GM12874 (cell line): ENCODE results near the gene AP4E1.

Experiments used
- TF ChIP-seq, protein P1 (sequence below): IDR thresholded peaks from 2 replicates; pipeline ENCODE4 v1.5.1; 2011; ENCODE audit warnings: low read depth, mild to moderate bottlenecking, control low read depth, low read length, moderate library complexity; ENCODE audit not compliant: insufficient read depth

The AP4E1 gene

DNA sequence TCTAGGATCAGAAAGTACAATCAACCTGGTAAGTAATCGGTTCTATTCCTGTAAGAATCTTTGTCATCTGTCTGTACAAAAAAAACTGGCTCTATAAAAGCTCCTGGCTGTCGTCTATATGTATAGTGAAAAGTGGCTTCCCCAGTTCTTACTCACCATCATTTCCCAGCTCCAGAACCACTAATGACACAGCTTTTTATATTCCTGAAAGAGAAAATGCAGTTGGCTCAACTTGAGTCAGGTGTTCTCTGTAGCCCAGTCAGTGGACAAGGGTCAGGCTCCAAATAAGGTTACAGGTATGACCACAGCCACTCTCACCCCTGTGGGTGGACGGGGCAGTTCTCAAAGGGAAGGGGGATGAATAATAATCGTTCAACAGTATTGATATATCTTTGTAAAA lies 85.1 kb downstream of the AP4E1 start:
- TF ChIP-seq, protein P1, sequence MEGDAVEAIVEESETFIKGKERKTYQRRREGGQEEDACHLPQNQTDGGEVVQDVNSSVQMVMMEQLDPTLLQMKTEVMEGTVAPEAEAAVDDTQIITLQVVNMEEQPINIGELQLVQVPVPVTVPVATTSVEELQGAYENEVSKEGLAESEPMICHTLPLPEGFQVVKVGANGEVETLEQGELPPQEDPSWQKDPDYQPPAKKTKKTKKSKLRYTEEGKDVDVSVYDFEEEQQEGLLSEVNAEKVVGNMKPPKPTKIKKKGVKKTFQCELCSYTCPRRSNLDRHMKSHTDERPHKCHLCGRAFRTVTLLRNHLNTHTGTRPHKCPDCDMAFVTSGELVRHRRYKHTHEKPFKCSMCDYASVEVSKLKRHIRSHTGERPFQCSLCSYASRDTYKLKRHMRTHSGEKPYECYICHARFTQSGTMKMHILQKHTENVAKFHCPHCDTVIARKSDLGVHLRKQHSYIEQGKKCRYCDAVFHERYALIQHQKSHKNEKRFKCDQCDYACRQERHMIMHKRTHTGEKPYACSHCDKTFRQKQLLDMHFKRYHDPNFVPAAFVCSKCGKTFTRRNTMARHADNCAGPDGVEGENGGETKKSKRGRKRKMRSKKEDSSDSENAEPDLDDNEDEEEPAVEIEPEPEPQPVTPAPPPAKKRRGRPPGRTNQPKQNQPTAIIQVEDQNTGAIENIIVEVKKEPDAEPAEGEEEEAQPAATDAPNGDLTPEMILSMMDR, result no peak

GRCh38 chr15:50996641-50997040 lies 88.2 kb downstream of the AP4E1 start:
- TF ChIP-seq, protein P1, result no peak

DNA sequence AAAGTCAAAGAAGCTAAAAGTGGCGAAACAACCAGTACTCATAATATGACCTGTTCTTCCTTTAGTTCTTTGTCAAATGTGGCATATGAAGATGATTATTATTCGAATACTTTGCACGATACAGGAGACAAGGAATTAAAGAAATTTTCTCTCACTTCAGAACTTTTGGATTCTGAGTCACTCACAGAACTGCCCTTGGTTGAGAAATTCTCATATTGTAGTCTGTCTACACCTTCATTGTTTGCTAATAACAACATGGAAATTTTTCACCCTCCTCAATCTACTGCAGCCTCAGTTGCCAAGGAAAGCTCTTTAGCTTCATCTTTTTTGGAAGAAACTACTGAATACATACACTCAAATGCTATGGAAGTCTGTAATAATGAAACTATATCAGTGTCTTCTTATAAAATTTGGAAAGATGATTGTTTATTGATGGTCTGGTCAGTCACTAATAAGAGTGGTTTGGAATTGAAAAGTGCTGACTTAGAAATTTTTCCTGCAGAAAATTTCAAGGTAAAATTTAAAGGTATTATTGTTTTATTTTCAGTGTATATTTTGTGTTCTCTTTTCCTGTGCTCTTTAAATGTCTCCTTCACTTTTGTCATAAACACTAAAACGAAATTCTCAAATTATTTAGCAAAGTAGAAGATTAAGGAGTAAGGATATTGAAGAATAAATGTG lies 89.0 kb downstream of the AP4E1 start:
- TF ChIP-seq, protein P1, result no peak

DNA sequence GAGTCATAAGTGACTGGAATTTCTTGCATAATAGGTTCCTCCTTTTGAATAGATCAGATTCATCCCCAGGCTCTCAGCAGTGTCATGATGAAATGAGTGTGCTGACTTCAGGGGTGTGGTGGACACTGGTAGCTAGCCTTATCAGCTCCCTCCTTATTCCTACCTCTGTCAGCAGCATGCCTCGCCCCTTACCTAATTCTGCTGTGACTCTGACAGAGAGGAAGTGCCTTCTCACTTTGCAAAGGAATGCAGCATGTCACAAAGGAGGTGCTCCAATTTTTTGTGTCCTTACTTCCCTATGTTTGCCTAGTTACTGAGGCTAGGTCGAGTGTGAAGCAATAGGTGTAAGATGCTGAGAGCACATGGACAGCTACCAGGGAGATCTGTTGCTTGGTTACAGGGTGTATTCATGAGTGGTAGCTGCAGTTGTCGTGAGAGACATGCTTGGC lies 95.6 kb downstream of the AP4E1 start:
- TF ChIP-seq, protein P1, result no peak

DNA sequence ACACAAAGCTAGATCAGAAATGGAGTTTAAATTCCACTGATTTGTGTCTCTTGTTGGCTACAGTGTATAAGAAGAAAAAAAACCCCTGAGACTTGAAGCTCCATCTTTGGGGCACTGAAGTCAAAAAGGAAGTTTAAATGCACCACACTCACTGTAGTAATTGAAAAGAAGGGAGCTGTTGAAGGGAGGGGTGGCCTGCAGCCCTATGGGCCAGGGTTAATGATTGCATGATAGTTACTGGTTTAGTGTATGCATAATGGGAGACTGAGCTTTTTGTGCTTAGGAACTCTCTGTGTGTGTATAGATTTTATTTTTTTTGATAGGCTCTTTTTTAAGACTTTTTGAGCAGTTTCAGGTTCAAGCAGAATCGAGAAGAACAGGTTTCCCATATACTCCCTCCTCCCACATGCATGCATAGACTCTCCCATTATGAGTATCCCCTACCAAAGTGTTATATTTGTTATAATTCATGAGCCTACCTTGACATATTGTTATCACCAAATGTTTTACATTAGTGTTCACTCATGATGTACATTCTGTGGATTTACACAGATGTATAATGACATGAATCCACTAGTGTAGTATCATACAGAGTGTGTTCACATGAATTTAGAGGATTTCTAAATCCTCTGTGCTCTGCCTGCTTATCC lies 98.0 kb downstream of the AP4E1 start:
- TF ChIP-seq, protein P1, result no peak

DNA sequence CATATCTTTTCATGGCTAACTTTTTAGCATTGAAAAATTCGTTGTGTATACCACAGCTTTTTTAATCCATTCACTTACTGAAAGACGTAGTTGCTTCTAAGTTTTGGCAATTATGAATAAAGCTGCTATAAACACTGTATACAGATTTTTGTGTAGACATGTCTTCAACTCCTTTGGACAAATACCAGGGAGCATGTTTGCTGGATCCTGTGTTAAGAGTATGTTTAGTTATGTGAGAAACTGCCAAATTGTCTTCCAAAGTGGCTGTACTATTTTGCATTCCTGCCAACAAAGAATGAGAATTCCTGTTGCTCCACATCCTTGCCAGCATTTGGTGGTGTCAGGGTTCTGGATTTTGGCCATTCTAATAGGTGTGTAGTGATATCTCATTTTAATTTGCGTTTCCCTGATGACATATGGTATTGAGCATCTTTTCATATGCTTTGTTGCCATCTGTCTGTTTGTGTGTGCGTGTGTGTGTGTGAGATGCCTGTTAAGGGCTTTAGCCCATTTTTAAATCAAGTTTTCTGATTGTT lies 98.7 kb downstream of the AP4E1 start:
- TF ChIP-seq, protein P1, result no peak

DNA sequence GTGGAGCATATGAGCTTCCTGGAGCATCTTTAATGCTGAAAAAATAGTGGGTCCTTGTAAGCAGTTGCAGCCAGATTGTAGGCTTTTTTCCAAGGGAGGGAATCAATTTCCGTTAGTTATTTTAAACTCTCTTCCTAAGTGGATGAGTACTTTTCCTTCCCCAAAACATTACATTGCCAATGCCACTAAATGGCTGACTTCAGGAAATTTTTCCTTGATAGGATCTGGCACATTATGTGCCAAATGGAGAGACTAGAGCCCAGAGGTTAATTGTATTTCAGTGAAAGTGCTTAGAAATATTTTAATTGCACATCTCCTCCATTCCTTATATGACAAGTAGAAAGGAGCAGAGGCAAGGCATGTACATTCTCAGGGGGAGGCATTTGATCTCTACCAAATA lies 102.7 kb downstream of the AP4E1 start:
- TF ChIP-seq, protein P1, result no peak
